GM12878 (cell line): Measurements from ENCODE around the gene GLT8D1. TPM values are rescaled to one million over a fixed set of nuclear protein-coding genes. Genes with fewer than 3 reads are reported as not detected.

Source experiments
- ATAC-seq: fragments of 200-7000 bp; cut with Tn5 transposase; 3 replicates; pipeline ENCODE4 v1.9.1; 2020; ENCODE audit warnings: mild to moderate bottlenecking, moderate library complexity
- BruUV-seq: library from RNA; stranded (reverse); fragments of 400-500 nt; replicated peaks from 2 replicates; lab custom pipeline; 2021; lab: Mats Ljungman, UMichigan
- CTCF ChIA-PET: fragments of 300-600 bp; sonication (Branson Sonifier 250); formaldehyde crosslinking; extraction: SDS; loops from one replicate; lab custom pipeline; 2021; ENCODE audit warnings: inconsistent platforms; lab: Yijun Ruan, JAX
- POLR2A ChIA-PET: fragments of 350-600 bp; formaldehyde crosslinking; extraction: SDS; loops from one replicate; lab custom pipeline; 2021; ENCODE audit warnings: inconsistent platforms; lab: Charles Lee
- RAD21 ChIA-PET: fragments of 300-600 bp; sonication (Branson Sonifier 250); formaldehyde crosslinking; loops from one replicate; lab custom pipeline; 2023; ENCODE audit warnings: antibody characterized with exemption; ENCODE audit not compliant: unreplicated experiment; lab: Charles Lee
- SMC1A ChIA-PET: fragments of 300-600 bp; sonication (Branson Sonifier 250); formaldehyde crosslinking; loops from one replicate; lab custom pipeline; 2023; ENCODE audit not compliant: unreplicated experiment, uncharacterized antibody; lab: Charles Lee
- DNase-seq: peaks from one replicate; pipeline ENCODE4 v3.0.0-alpha.2; 2011; ENCODE audit warnings: low read depth, low spot score
- FAIRE-seq: peaks from 3 replicates; lab custom pipeline; 2011; peaks lifted over from hg19 to GRCh38; lab: Jason Lieb, UNC
- H2AFZ ChIP-seq: 2 replicates; pipeline ENCODE4 v1.6.0; 2011; ENCODE audit warnings: low read depth, low read length, control low read depth; ENCODE audit not compliant: control insufficient read depth
- H3K27ac ChIP-seq: 2 replicates; pipeline ENCODE4 v1.5.1; 2011; ENCODE audit warnings: control low read depth; ENCODE audit not compliant: control insufficient read depth, insufficient read depth
- H3K27me3 ChIP-seq, 2 experiments: replicated peaks in 1 of 2; 2 replicates each; pipeline versions ENCODE4 v1.6.0 to v1.6.1; 2011; ENCODE audit warnings: low read length in 1 of 2; ENCODE audit not compliant: control insufficient read depth in 2 of 2, insufficient read depth in 2 of 2
- H3K36me3 ChIP-seq, 2 experiments: 2 replicates each; pipeline ENCODE4 v1.5.1; 2011; ENCODE audit warnings: low read length in 1 of 2; ENCODE audit not compliant: control insufficient read depth in 2 of 2, insufficient read depth in 2 of 2
- H3K4me1 ChIP-seq: 2 replicates; pipeline ENCODE4 v1.6.1; 2011; ENCODE audit warnings: mild to moderate bottlenecking, low read length, moderate library complexity, mixed read lengths; ENCODE audit not compliant: control insufficient read depth, insufficient read depth
- H3K4me2 ChIP-seq: 2 replicates; pipeline ENCODE4 v1.6.0; 2011; ENCODE audit warnings: control low read depth; ENCODE audit not compliant: control insufficient read depth, insufficient read depth
- H3K4me3 ChIP-seq: fragments of 200-600 bp; sonication (generic); 2 replicates; pipeline ENCODE4 v1.5.1; 2016
- H3K79me2 ChIP-seq: 2 replicates; pipeline ENCODE4 v1.6.0; 2011; ENCODE audit warnings: low read length; ENCODE audit not compliant: control insufficient read depth, insufficient read depth
- H3K9ac ChIP-seq: 2 replicates; pipeline ENCODE4 v1.8.0; 2011; ENCODE audit warnings: low read length, control low read depth, mixed read lengths; ENCODE audit not compliant: control insufficient read depth, insufficient read depth
- H3K9me3 ChIP-seq: replicated peaks from 3 replicates; pipeline ENCODE4 v1.5.1; 2011; ENCODE audit warnings: mild to moderate bottlenecking, low read length; ENCODE audit not compliant: control insufficient read depth, insufficient read depth
- H4K20me1 ChIP-seq: 2 replicates; pipeline ENCODE4 v1.6.0; 2011; ENCODE audit not compliant: control insufficient read depth, insufficient read depth
- BHLHE40 ChIP-seq, 2 experiments: fragments of 450-650 bp in 1 of 2; IDR thresholded peaks; 2 replicates each; pipeline ENCODE4 v1.6.1; 2011 to 2017; ENCODE audit warnings: low read depth in 2 of 2, borderline replicate concordance in 1 of 2, improper control_type of control experiment in 1 of 2, low read length in 1 of 2, mild to moderate bottlenecking in 1 of 2
- CBX3 ChIP-seq: fragments of 200-600 bp; sonication (generic); IDR thresholded peaks from 2 replicates; pipeline ENCODE4 v1.6.1; 2016; ENCODE audit warnings: low read depth, borderline replicate concordance
- CBX5 ChIP-seq: sonication (generic); IDR thresholded peaks from 2 replicates; pipeline ENCODE4 v1.6.1; 2016; ENCODE audit warnings: low read depth, moderate library complexity, mild to moderate bottlenecking, inconsistent platforms
- CREB1 ChIP-seq: IDR thresholded peaks from 2 replicates; pipeline ENCODE4 v1.6.1; 2012; ENCODE audit warnings: low read depth, mild to moderate bottlenecking, inconsistent platforms
- FOS ChIP-seq: IDR thresholded peaks from 3 replicates; pipeline ENCODE4 v1.6.1; 2011; ENCODE audit warnings: borderline replicate concordance; ENCODE audit not compliant: insufficient read length; ENCODE audit errors: extremely low read depth
- FOXM1 ChIP-seq: IDR thresholded peaks from 2 replicates; pipeline ENCODE4 v1.6.1; 2012; ENCODE audit warnings: low read depth, mild to moderate bottlenecking, inconsistent platforms, low read length, moderate library complexity
- HDGF ChIP-seq: fragments of 450-650 bp; IDR thresholded peaks from 2 replicates; pipeline ENCODE4 v1.6.1; 2016; ENCODE audit warnings: antibody characterized with exemption
- MEF2A ChIP-seq: IDR thresholded peaks from 2 replicates; pipeline ENCODE4 v1.6.1; 2011; ENCODE audit warnings: low read depth, mild to moderate bottlenecking, low read length, moderate library complexity; ENCODE audit not compliant: insufficient read depth
- PAX5 ChIP-seq: IDR thresholded peaks from 2 replicates; pipeline ENCODE4 v1.6.1; 2011; ENCODE audit warnings: low read depth, low read length, borderline replicate concordance
- POLR2AphosphoS5 ChIP-seq: IDR thresholded peaks from 2 replicates; pipeline ENCODE4 v1.6.1; 2011; ENCODE audit warnings: mild to moderate bottlenecking, low read length, inconsistent platforms
- SRF ChIP-seq, 2 experiments: IDR thresholded peaks; 2 replicates each; pipeline ENCODE4 v1.6.1; 2011; ENCODE audit warnings: low read depth in 2 of 2, low read length in 2 of 2, mild to moderate bottlenecking in 1 of 2, moderate library complexity in 1 of 2
- TBL1XR1 ChIP-seq: IDR thresholded peaks from 2 replicates; pipeline ENCODE4 v1.6.1; 2012; ENCODE audit warnings: low read depth, low read length, improper control_type of control experiment
- USF1 ChIP-seq: IDR thresholded peaks from 2 replicates; pipeline ENCODE4 v1.6.1; 2011; ENCODE audit warnings: borderline replicate concordance, low read depth, mild to moderate bottlenecking, moderate library complexity, mixed read lengths, low read length; ENCODE audit not compliant: insufficient read depth; ENCODE audit errors: extremely low read length
- WRNIP1 ChIP-seq: IDR thresholded peaks from 2 replicates; pipeline ENCODE4 v1.6.1; 2011; ENCODE audit warnings: low read depth, low read length, improper control_type of control experiment, borderline replicate concordance
- ZBED1 ChIP-seq: IDR thresholded peaks from 2 replicates; pipeline ENCODE4 v1.6.1; 2016; ENCODE audit warnings: borderline replicate concordance
- ZNF274 ChIP-seq: IDR thresholded peaks from one replicate; pipeline ENCODE4 v1.8.0; 2011; ENCODE audit not compliant: insufficient read length, insufficient read depth
- WGBS: methylation state at CpG from one replicate; pipeline ENCODE4 v1.1.6; 2016; ENCODE audit warnings: low lambda C conversion rate; ENCODE audit not compliant: insufficient replicate concordance, insufficient coverage; ENCODE audit errors: missing lambda C conversion rate; 5-methylcytosine and 5-hydroxymethylcytosine counted together
- in situ Hi-C: fragments of 300-500 bp; cut with MboI; formaldehyde crosslinking; loops from 9 replicates; pipeline ENCODE4 v1.14.3; 2018; ENCODE audit warnings: mixed read lengths
- intact Hi-C: fragments of 100-400 bp; cut with micrococcal nuclease; formaldehyde crosslinking; loops from one replicate; pipeline ENCODE4 v1.14.2; 2022; ENCODE audit not compliant: unreplicated experiment
- polyA plus RNA-seq, 11 experiments: library from polyadenylated mRNA; depleted of rRNA in 4 of 11; unstranded in 6 of 11; stranded (reverse) in 5 of 11; fragments of >200 nt; fragmentation: Nextera tagmentation in 4 of 11; fragmentation: Illumina TruSeq in 1 of 11; extraction: Ambion mirVana in 4 of 11; extraction: Trizol in 1 of 11; gene quantifications; 1 replicate in 1 of 11; 2 replicates in 10 of 11; pipeline versions ENCODE4 v1.2.1 to v1.2.3, GENCODE V29; 2011 to 2016; ENCODE audit warnings: inconsistent platforms in 2 of 11, missing spikeins in 2 of 11, low read depth in 1 of 11
- total RNA-seq, 4 experiments: library from RNA; depleted of rRNA in 3 of 4; stranded (reverse); fragments of >200 nt in 3 of 4; fragmentation: Illumina TruSeq in 1 of 4; extraction: Trizol in 1 of 4; gene quantifications; 2 replicates each; pipeline versions ENCODE4 v1.2.1 to v1.2.3, GENCODE V29; 2013 to 2021
- TF ChIP-seq, protein P1 (sequence below): IDR thresholded peaks from 2 replicates; pipeline ENCODE4 v1.6.1; 2011; ENCODE audit warnings: low read depth, low read length, improper control_type of control experiment, borderline replicate concordance
- TF ChIP-seq, protein P2 (sequence below): fragments of 450-650 bp; IDR thresholded peaks from 2 replicates; pipeline ENCODE4 v1.6.1; 2017; ENCODE audit warnings: mild to moderate bottlenecking

Gene GLT8D1
- total and polyA plus RNA-seq, 10 of the 15 experiments (the other 5 are each of a cell fraction or from before 2014, with no cell fraction given): 25.3 to 73.4 (median 48.4) TPM

DNA sequence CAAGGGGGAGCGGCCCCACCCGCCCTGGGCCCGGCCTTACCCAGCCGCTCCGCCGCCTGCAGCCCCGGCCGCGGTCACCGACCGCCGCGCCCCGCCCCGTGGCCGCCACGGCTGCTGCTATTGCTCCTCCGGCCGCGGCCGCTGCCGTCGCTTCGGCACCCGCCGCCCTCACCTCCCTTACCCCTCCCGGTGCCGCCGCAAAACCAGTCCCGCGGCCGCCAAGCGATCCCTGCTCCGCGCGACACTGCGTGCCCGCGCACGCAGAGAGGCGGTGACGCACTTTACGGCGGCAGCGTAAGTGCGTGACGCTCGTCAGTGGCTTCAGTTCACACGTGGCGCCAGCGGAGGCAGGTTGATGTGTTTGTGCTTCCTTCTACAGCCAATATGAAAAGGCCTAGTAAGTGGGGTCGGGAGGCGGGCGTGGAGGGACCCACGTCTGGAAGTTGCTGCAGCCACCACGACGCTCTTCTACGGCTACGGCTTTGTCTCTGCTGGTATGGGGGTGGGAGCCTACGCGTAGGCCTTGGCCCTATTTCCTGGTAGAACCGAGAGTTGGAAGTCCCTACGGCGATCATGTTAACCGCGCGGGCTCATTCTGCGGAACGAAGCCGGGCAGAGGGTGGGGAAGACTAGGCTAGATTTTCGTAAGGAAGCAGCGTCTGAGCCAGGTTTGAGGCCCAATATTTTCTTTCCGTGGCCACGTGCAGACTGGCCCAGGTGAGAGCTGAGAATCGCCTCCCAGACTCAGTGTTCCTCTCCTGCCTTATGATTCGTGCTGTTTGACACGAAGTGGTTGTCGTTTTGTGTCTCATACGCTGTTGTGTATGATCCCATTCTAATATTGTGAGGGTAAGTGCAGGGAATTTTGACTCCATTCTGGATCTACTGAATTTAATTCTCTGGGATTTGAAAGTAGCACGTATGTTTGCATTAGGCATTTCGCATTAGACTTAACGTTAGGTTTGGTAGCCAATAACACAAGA, 19.6 kb downstream of the GLT8D1 start, which contains the start of the genes GNL3 and PBRM1:
TSS of gene GNL3 (plus strand) at position 324 of the 983 bp plus-strand sequence. CDS start at position 385, 61 bp downstream.
TSS of gene PBRM1 (minus strand) at position 205 of the 983 bp plus-strand sequence.
- SMC1A ChIA-PET: interaction anchor here (1.0 to 1.9 kb wide), 5 partner anchors 11 to 83 kb away, joined by 3 to 8 read pairs (median 4); no protein-coding TSS in a partner anchor
- BruUV-seq: TSS peak; percentile 67
- CTCF ChIA-PET: interaction anchor here (1.0 to 1.2 kb wide), 2 partner anchors 11 to 113 kb away, joined by 3 read pairs; no protein-coding TSS in a partner anchor
- Histone ChIP-seq H4K20me1 (no peaks in the 10 kb centered on the region), H3K36me3 (peaks cover 10 to 38% of the 10 kb centered on the region in 2 experiments), H3K9me3 (no peaks in the 10 kb centered on the region), H2AFZ (peak within 1 kb of the TSS; percentile 67), H3K4me1 (peaks cover 30% of the 10 kb centered on the region), H3K27me3 (no peaks in the 10 kb centered on the region), H3K4me2 (peak within 1 kb of the TSS; percentile 95), H3K27ac (peak within 1 kb of the TSS; percentile 90), H3K9ac (peak within 1 kb of the TSS; percentile 98), H3K79me2 (peaks cover 93% of the 10 kb centered on the region), H3K4me3 (peak within 1 kb of the TSS; percentile 91)
- intact Hi-C loops (loop anchor here (1.0 to 10.0 kb wide), 3 partner anchors 15 to 231 kb away; partner anchors contain the start of genes GLT8D1, NISCH and TNNC1), in situ Hi-C loops (no loop called here)
- DNase-seq (peak; percentile 82), FAIRE-seq (peak; percentile 23), ATAC-seq (peak; percentile 74)
- POLR2A ChIA-PET: interaction anchor here (0.5 to 4.1 kb wide), 9 partner anchors 11 to 150 kb away, joined by 3 to 20 read pairs (median 5); partner anchors contain the start of genes GLT8D1, SPCS1 and UQCC5
- RAD21 ChIA-PET: interaction anchor here (0.8 to 1.4 kb wide), 4 partner anchors 11 to 150 kb away, joined by 3 to 4 read pairs (median 3); partner anchors contain the start of gene UQCC5
- 1% methylated on average over 59 of the region's 82 CpGs for WGBS
- TF ChIP-seq CREB1: peak; percentile 91
- TF ChIP-seq CBX5: no peak
- peak; percentile 60; the same call in 1 of the 2 replicates for TF ChIP-seq ZBED1
- TF ChIP-seq TBL1XR1: 0 out of 2 replicates have a peak, but pooled peaks have one; percentile 23
- no peak for TF ChIP-seq CBX3
- TF ChIP-seq WRNIP1: peak; percentile 67; the same call in 1 of the 2 replicates
- peak; percentile 94 for TF ChIP-seq POLR2AphosphoS5
- no peak for TF ChIP-seq FOXM1
- TF ChIP-seq SRF (IDR thresholded peaks at IDR 0.05; ENCODE audit: low read depth in 2 of 2, low read length in 2 of 2): no peak
- TF ChIP-seq PAX5: peak; percentile 26; the same call in 1 of the 2 replicates
- peak; percentile 67 to 87; a peak in 3 of 4 replicates for TF ChIP-seq BHLHE40 (IDR thresholded peaks at IDR 0.05; ENCODE audit: borderline replicate concordance in 1 of 2, low read depth in 2 of 2, low read length in 1 of 2)
- TF ChIP-seq HDGF: peak; percentile 85
- TF ChIP-seq, protein P1, sequence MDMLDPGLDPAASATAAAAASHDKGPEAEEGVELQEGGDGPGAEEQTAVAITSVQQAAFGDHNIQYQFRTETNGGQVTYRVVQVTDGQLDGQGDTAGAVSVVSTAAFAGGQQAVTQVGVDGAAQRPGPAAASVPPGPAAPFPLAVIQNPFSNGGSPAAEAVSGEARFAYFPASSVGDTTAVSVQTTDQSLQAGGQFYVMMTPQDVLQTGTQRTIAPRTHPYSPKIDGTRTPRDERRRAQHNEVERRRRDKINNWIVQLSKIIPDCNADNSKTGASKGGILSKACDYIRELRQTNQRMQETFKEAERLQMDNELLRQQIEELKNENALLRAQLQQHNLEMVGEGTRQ: peak; percentile 30; the same call in 1 of the 2 replicates
- TF ChIP-seq FOS: no peak
- no peak for TF ChIP-seq ZNF274
- peak; percentile 42 for TF ChIP-seq USF1
- TF ChIP-seq MEF2A: 0 out of 2 replicates have a peak, but pooled peaks have one; percentile 50
- TF ChIP-seq, protein P2, sequence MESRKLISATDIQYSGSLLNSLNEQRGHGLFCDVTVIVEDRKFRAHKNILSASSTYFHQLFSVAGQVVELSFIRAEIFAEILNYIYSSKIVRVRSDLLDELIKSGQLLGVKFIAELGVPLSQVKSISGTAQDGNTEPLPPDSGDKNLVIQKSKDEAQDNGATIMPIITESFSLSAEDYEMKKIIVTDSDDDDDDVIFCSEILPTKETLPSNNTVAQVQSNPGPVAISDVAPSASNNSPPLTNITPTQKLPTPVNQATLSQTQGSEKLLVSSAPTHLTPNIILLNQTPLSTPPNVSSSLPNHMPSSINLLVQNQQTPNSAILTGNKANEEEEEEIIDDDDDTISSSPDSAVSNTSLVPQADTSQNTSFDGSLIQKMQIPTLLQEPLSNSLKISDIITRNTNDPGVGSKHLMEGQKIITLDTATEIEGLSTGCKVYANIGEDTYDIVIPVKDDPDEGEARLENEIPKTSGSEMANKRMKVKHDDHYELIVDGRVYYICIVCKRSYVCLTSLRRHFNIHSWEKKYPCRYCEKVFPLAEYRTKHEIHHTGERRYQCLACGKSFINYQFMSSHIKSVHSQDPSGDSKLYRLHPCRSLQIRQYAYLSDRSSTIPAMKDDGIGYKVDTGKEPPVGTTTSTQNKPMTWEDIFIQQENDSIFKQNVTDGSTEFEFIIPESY: no peak
